Panc1 (cell line): ENCODE data around the gene NSMCE1. TPM values are rescaled to one million over a fixed set of nuclear protein-coding genes. Genes with fewer than 3 reads are reported as not detected.

Experiments used
- ATAC-seq: fragments of 200-7000 bp; cut with Tn5 transposase; 2 replicates; pipeline ENCODE4 v1.9.1; 2020; ENCODE audit warnings: mild to moderate bottlenecking, moderate library complexity
- BruUV-seq: library from RNA; stranded (reverse); fragments of 400-500 nt; replicated peaks from 2 replicates; lab custom pipeline; 2021; lab: Mats Ljungman, UMichigan
- CTCF ChIA-PET: fragments of 300-600 bp; sonication (Branson Sonifier 250); formaldehyde crosslinking; loops from one replicate; lab custom pipeline; 2022; ENCODE audit warnings: antibody characterized with exemption; lab: Charles Lee
- POLR2A ChIA-PET: fragments of 300-600 bp; sonication (Branson Sonifier 250); formaldehyde crosslinking; loops from one replicate; lab custom pipeline; 2022; ENCODE audit warnings: antibody characterized with exemption; lab: Charles Lee
- DNase-seq: peaks from one replicate; pipeline ENCODE4 v3.0.0-alpha.2; 2010; ENCODE audit warnings: low read depth, low spot score
- H3K27ac ChIP-seq: 2 replicates; pipeline ENCODE4 v1.5.1; 2011; ENCODE audit warnings: mild to moderate bottlenecking, low read length, inconsistent platforms
- H3K27me3 ChIP-seq: fragments of 200-500 bp; sonication (Bioruptor generic); 2 replicates; pipeline ENCODE4 v1.6.0; 2014; ENCODE audit warnings: low read length, inconsistent platforms; ENCODE audit not compliant: control insufficient read depth, insufficient read depth
- H3K36me3 ChIP-seq: fragments of 200-500 bp; sonication (Bioruptor generic); 2 replicates; pipeline ENCODE4 v1.5.1; 2014; ENCODE audit warnings: inconsistent platforms, mild to moderate bottlenecking, low read length, moderate library complexity; ENCODE audit not compliant: control insufficient read depth, insufficient read depth
- H3K4me1 ChIP-seq: 2 replicates; pipeline ENCODE4 v1.5.1; 2011; ENCODE audit warnings: inconsistent platforms, mild to moderate bottlenecking, low read length, moderate library complexity; ENCODE audit not compliant: control insufficient read depth, insufficient read depth
- H3K4me3 ChIP-seq, 2 experiments: 2 replicates each; pipeline ENCODE4 v1.5.1; 2011 to 2012; ENCODE audit warnings: low read depth in 2 of 2, low read length in 2 of 2, mild to moderate bottlenecking in 2 of 2, inconsistent platforms in 1 of 2, moderate library complexity in 1 of 2
- H3K9me3 ChIP-seq: fragments of 200-500 bp; sonication (Bioruptor generic); 2 replicates; pipeline ENCODE4 v1.5.1; 2014; ENCODE audit warnings: low read depth, mild to moderate bottlenecking, inconsistent platforms, low read length, moderate library complexity; ENCODE audit not compliant: control insufficient read depth, insufficient read depth
- POLR2AphosphoS5 ChIP-seq: IDR thresholded peaks from 2 replicates; pipeline ENCODE4 v1.6.1; 2012; ENCODE audit warnings: mild to moderate bottlenecking, low read depth, low read length, moderate library complexity
- SIN3A ChIP-seq: IDR thresholded peaks from 2 replicates; pipeline ENCODE4 v1.6.1; 2012; ENCODE audit warnings: low read depth, mild to moderate bottlenecking, low read length, moderate library complexity, borderline replicate concordance; ENCODE audit not compliant: insufficient read depth
- TCF7L2 ChIP-seq: IDR thresholded peaks from 2 replicates; pipeline ENCODE4 v1.6.1; 2011; ENCODE audit warnings: mild to moderate bottlenecking, low read depth, low read length, inconsistent platforms
- in situ Hi-C: cut with HindIII; loops from 2 replicates; pipeline ENCODE4 v1.10.0; 2016; ENCODE audit warnings: low sequenced_read_pairs, low pct_unique_long_range_greater_than_20kb
- intact Hi-C: fragments of 100-400 bp; cut with micrococcal nuclease; formaldehyde crosslinking; loops from one replicate; pipeline ENCODE4 v1.10.0; 2022; ENCODE audit not compliant: unreplicated experiment
- total RNA-seq: library from RNA; stranded (reverse); gene quantifications from one replicate; pipeline ENCODE4 v1.2.1, GENCODE V29; 2021; ENCODE audit not compliant: unreplicated experiment
- TF ChIP-seq, protein P1 (sequence below), 2 experiments: IDR thresholded peaks; 2 replicates each; pipeline ENCODE4 v1.6.1; 2011 to 2012; ENCODE audit warnings: low read depth in 2 of 2, control low read depth in 1 of 2, low read length in 1 of 2, mild to moderate bottlenecking in 1 of 2, moderate library complexity in 1 of 2; ENCODE audit not compliant: insufficient read depth in 1 of 2
- TF ChIP-seq, protein P2 (sequence below): fragments of 450-650 bp; IDR thresholded peaks from 2 replicates; pipeline ENCODE4 v1.5.1; 2017; ENCODE audit warnings: mild to moderate bottlenecking

Gene NSMCE1
- total RNA-seq, 1 experiment from 2014 or later, result 48.2 TPM

- CTCF ChIA-PET, result no interaction called here
These were observed 17.2 kb upstream of the NSMCE1 start for GRCh38 chr16:27285676-27286196.

DNA sequence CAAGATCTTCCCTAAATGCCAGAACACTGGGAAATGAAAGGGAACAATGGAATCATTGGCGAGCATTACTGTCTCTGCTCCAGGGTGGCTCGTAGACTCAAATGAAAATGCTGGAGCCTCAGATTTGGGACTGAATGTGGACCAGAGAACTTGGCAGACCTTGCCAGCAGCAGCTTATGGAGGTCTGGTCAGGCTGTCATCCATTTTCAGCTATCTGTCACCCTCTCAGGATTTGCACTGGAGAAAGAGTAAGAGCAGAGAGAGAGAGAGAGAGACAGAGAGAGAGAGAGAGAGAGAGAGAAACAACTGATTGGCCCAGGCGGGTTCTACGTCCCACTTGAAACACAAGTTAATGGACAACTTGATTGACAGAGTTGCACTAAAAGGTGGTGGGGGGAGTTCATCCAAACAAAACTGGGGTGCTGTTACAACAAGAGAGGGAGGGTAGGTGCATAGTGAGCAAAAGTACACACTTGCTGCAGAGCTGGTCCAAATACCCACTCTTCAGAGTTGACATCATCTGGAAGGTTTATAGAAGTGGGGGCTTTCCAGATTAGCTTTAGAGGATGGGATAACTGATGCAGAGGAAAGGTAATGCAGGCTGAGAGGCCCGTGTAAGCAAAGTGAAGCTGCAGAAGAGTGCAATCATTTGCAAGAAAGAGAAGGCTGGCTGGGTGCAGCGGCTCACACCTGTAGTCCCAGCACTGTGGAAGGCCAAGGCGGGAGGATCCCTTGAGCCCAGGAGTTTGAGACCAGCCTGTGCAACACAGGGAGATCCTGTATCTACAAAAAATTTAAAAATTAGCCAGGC is 16.5 kb upstream of the NSMCE1 start:
- Histone ChIP-seq H3K4me1 (no peaks in the 10 kb centered on the region), H3K36me3 (no peaks in the 10 kb centered on the region), H3K9me3 (no peaks in the 10 kb centered on the region), H3K4me3 (no peak overlapping the region), H3K27me3 (no peaks in the 10 kb centered on the region), H3K27ac (no peak overlapping the region)
- ATAC-seq (no peak), DNase-seq (no peak)
- no TSS peak for BruUV-seq
- ChIA-PET POLR2A (no interaction called here), CTCF (no interaction called here)
- TF ChIP-seq, protein P1, sequence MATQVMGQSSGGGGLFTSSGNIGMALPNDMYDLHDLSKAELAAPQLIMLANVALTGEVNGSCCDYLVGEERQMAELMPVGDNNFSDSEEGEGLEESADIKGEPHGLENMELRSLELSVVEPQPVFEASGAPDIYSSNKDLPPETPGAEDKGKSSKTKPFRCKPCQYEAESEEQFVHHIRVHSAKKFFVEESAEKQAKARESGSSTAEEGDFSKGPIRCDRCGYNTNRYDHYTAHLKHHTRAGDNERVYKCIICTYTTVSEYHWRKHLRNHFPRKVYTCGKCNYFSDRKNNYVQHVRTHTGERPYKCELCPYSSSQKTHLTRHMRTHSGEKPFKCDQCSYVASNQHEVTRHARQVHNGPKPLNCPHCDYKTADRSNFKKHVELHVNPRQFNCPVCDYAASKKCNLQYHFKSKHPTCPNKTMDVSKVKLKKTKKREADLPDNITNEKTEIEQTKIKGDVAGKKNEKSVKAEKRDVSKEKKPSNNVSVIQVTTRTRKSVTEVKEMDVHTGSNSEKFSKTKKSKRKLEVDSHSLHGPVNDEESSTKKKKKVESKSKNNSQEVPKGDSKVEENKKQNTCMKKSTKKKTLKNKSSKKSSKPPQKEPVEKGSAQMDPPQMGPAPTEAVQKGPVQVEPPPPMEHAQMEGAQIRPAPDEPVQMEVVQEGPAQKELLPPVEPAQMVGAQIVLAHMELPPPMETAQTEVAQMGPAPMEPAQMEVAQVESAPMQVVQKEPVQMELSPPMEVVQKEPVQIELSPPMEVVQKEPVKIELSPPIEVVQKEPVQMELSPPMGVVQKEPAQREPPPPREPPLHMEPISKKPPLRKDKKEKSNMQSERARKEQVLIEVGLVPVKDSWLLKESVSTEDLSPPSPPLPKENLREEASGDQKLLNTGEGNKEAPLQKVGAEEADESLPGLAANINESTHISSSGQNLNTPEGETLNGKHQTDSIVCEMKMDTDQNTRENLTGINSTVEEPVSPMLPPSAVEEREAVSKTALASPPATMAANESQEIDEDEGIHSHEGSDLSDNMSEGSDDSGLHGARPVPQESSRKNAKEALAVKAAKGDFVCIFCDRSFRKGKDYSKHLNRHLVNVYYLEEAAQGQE (IDR thresholded peaks at IDR 0.05; ENCODE audit: insufficient read depth in 1 of 2, low read depth in 2 of 2, low read length in 1 of 2), result no peak
- TF ChIP-seq POLR2AphosphoS5 (no peak), SIN3A (no peak), TCF7L2 (no peak)
- TF ChIP-seq, protein P2, sequence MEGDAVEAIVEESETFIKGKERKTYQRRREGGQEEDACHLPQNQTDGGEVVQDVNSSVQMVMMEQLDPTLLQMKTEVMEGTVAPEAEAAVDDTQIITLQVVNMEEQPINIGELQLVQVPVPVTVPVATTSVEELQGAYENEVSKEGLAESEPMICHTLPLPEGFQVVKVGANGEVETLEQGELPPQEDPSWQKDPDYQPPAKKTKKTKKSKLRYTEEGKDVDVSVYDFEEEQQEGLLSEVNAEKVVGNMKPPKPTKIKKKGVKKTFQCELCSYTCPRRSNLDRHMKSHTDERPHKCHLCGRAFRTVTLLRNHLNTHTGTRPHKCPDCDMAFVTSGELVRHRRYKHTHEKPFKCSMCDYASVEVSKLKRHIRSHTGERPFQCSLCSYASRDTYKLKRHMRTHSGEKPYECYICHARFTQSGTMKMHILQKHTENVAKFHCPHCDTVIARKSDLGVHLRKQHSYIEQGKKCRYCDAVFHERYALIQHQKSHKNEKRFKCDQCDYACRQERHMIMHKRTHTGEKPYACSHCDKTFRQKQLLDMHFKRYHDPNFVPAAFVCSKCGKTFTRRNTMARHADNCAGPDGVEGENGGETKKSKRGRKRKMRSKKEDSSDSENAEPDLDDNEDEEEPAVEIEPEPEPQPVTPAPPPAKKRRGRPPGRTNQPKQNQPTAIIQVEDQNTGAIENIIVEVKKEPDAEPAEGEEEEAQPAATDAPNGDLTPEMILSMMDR, result no peak
- in situ Hi-C loops, result no loop called here
- intact Hi-C loops, result no loop called here

More at GRCh38 chr16:27285676-27286196, 17.2 kb upstream of the NSMCE1 start:
- intact Hi-C loops, result no loop called here
- BruUV-seq, result no TSS peak
- H3K27ac ChIP-seq, result no peak overlapping the region
- in situ Hi-C loops, result no loop called here
- no peaks in the 10 kb centered on the region for H3K4me1 ChIP-seq
- ATAC-seq, result no peak
- H3K36me3 ChIP-seq, result no peaks in the 10 kb centered on the region
- POLR2A ChIA-PET, result no interaction called here
- TF ChIP-seq TCF7L2, result no peak
- no peak for TF ChIP-seq POLR2AphosphoS5
- TF ChIP-seq, protein P1 (IDR thresholded peaks at IDR 0.05; ENCODE audit: insufficient read depth in 1 of 2, low read depth in 2 of 2, low read length in 1 of 2), result no peak
- no peak for TF ChIP-seq SIN3A
- TF ChIP-seq, protein P2, result no peak
- DNase-seq, result no peak
- no peaks in the 10 kb centered on the region for H3K27me3 ChIP-seq
- no peaks in the 10 kb centered on the region for H3K9me3 ChIP-seq
- no peak overlapping the region for H3K4me3 ChIP-seq
